GM23338 (cell line): ENCODE measurements around the gene TAS2R19. TPM values are rescaled to one million over a fixed set of nuclear protein-coding genes. Genes with fewer than 3 reads are reported as not detected.

Source experiments
- ATAC-seq: fragments of 200-7000 bp; cut with Tn5 transposase; 3 replicates; pipeline ENCODE4 v1.9.1; 2020
- DNase-seq: peaks from one replicate; pipeline ENCODE4 v3.0.0-alpha.2; 2015; ENCODE audit warnings: low spot score
- H2AFZ ChIP-seq: fragments of 200-600 bp; sonication (generic); 2 replicates; pipeline ENCODE4 v1.8.0; 2016; ENCODE audit warnings: antibody characterized with exemption, mild to moderate bottlenecking, moderate library complexity
- H3F3A ChIP-seq: fragments of 200-600 bp; sonication (generic); replicated peaks from 2 replicates; pipeline ENCODE4 v1.8.0; 2017; ENCODE audit warnings: antibody characterized with exemption, mixed run types, low read depth
- H3K27ac ChIP-seq: fragments of 200-600 bp; sonication (generic); 2 replicates; pipeline ENCODE4 v1.6.1; 2016; ENCODE audit warnings: low read depth
- H3K27me3 ChIP-seq: fragments of 200-600 bp; sonication (generic); 2 replicates; pipeline ENCODE4 v1.8.0; 2016; ENCODE audit warnings: mild to moderate bottlenecking, mixed run types, moderate library complexity; ENCODE audit not compliant: insufficient read depth
- H3K36me3 ChIP-seq: fragments of 200-600 bp; sonication (generic); 2 replicates; pipeline ENCODE4 v1.8.0; 2016; ENCODE audit warnings: mild to moderate bottlenecking; ENCODE audit not compliant: insufficient read depth
- H3K4me1 ChIP-seq: fragments of 200-600 bp; sonication (generic); 2 replicates; pipeline ENCODE4 v1.8.0; 2016; ENCODE audit warnings: mild to moderate bottlenecking, moderate library complexity; ENCODE audit not compliant: insufficient read depth
- H3K4me2 ChIP-seq: fragments of 200-600 bp; sonication (generic); 2 replicates; pipeline ENCODE4 v1.7.1; 2017; ENCODE audit warnings: mixed run types
- H3K4me3 ChIP-seq: fragments of 200-600 bp; sonication (generic); 2 replicates; pipeline ENCODE4 v1.6.1; 2016; ENCODE audit warnings: mixed run types
- H3K79me2 ChIP-seq: fragments of 200-600 bp; sonication (generic); replicated peaks from 2 replicates; pipeline ENCODE4 v1.8.0; 2017; ENCODE audit warnings: mild to moderate bottlenecking; ENCODE audit not compliant: insufficient read depth
- H3K9me2 ChIP-seq: fragments of 200-600 bp; sonication (generic); 2 replicates; pipeline ENCODE4 v1.8.0; 2017; ENCODE audit not compliant: insufficient read depth
- H4K20me1 ChIP-seq: fragments of 200-600 bp; sonication (generic); replicated peaks from 2 replicates; pipeline ENCODE4 v1.8.0; 2017; ENCODE audit warnings: mild to moderate bottlenecking; ENCODE audit not compliant: insufficient read depth
- H3K27ac Mint-ChIP-seq: 2 replicates; pipeline ENCODE4 v1.8.0; 2020; ENCODE audit warnings: inconsistent platforms, mild to moderate bottlenecking, moderate library complexity, mixed read lengths
- H3K27me3 Mint-ChIP-seq: 3 replicates; pipeline ENCODE4 v1.8.0; 2022; ENCODE audit warnings: low read depth, mild to moderate bottlenecking, moderate library complexity, mixed read lengths, inconsistent platforms; ENCODE audit not compliant: insufficient read depth, poor library complexity
- H3K36me3 Mint-ChIP-seq: 3 replicates; pipeline ENCODE4 v1.8.0; 2021; ENCODE audit warnings: low read depth, mild to moderate bottlenecking, inconsistent platforms, moderate library complexity, mixed read lengths
- H3K4me1 Mint-ChIP-seq: 3 replicates; pipeline ENCODE4 v1.8.0; 2020; ENCODE audit warnings: mild to moderate bottlenecking, inconsistent platforms, mixed read lengths
- H3K4me3 Mint-ChIP-seq: 3 replicates; pipeline ENCODE4 v1.8.0; 2021; ENCODE audit warnings: moderate library complexity, mild to moderate bottlenecking, inconsistent platforms, mixed read lengths
- H3K9me3 Mint-ChIP-seq: 3 replicates; pipeline ENCODE4 v1.8.0; 2020; ENCODE audit warnings: moderate library complexity, mild to moderate bottlenecking, inconsistent platforms, mixed read lengths
- CREB1 ChIP-seq: fragments of 250-450 bp; sonication (Bioruptor Pico); IDR thresholded peaks from 2 replicates; pipeline ENCODE4 v1.5.0; 2020; ENCODE audit warnings: low read depth, mild to moderate bottlenecking, moderate library complexity
- EZH2 ChIP-seq: fragments of 200-600 bp; sonication (generic); IDR thresholded peaks from one replicate; pipeline ENCODE4 v1.8.0; 2017; ENCODE audit warnings: antibody characterized with exemption, mild to moderate bottlenecking, low read depth; ENCODE audit not compliant: unreplicated experiment
- EZH2phosphoT487 ChIP-seq: fragments of 200-600 bp; sonication (generic); IDR thresholded peaks from one replicate; pipeline ENCODE4 v1.8.1; 2018; ENCODE audit warnings: antibody characterized with exemption; ENCODE audit not compliant: unreplicated experiment
- JUNB ChIP-seq: IDR thresholded peaks from one replicate; pipeline ENCODE4 v1.6.1; 2016; ENCODE audit warnings: antibody characterized with exemption; ENCODE audit not compliant: unreplicated experiment
- NANOG ChIP-seq: IDR thresholded peaks from 2 replicates; pipeline ENCODE4 v1.6.1; 2016; ENCODE audit warnings: antibody characterized with exemption, borderline replicate concordance
- REST ChIP-seq: IDR thresholded peaks from one replicate; pipeline ENCODE4 v1.6.1; 2018; ENCODE audit warnings: antibody characterized with exemption; ENCODE audit not compliant: unreplicated experiment
- ZNF462 ChIP-seq: fragments of 250-450 bp; sonication (Bioruptor Pico); IDR thresholded peaks from 2 replicates; pipeline ENCODE4 v1.5.0; 2020; ENCODE audit warnings: mild to moderate bottlenecking, moderate library complexity
- polyA plus RNA-seq: library from polyadenylated mRNA; unstranded; fragments of >200 nt; fragmentation: Nextera tagmentation; extraction: Ambion mirVana; gene quantifications from 2 replicates; pipeline ENCODE4 v1.2.1, GENCODE V29; 2016
- total RNA-seq: library from RNA; depleted of rRNA; stranded (reverse); fragments of >200 nt; shearing (Covaris generic); gene quantifications from 2 replicates; pipeline ENCODE4 v1.2.3, GENCODE V29; 2014

Gene TAS2R19
- total and polyA plus RNA-seq, 2 experiments from 2014 or later: 0.21 to 8.6 TPM

- TF ChIP-seq ZNF462 (CRISPR knock-in tag): no peak
Observed at GRCh38 chr12:11070999-11071398, 48.6 kb upstream of the TAS2R19 start (continued).

- TF ChIP-seq NANOG (no peak), JUNB (no peak)
- no peaks in the 10 kb centered on the region for H3F3A ChIP-seq
- H4K20me1 ChIP-seq: peaks cover 8% of the 10 kb centered on the region
- H3K27me3 Mint-ChIP-seq: peaks cover 1% of the 10 kb centered on the region
- no peak overlapping the region for H3K4me2 ChIP-seq
- no peak overlapping the region for H2AFZ ChIP-seq
- no peaks in the 10 kb centered on the region; the same call in 2 of the 3 replicates for H3K9me3 Mint-ChIP-seq
- H3K4me1 ChIP-seq: no peaks in the 10 kb centered on the region
- no peak overlapping the region for H3K4me3 Mint-ChIP-seq
- no peaks in the 10 kb centered on the region for H3K9me2 ChIP-seq
- H3K4me3 ChIP-seq: no peak overlapping the region
- H3K79me2 ChIP-seq: peaks cover 7% of the 10 kb centered on the region; the same call in 1 of the 2 replicates
- no peaks in the 10 kb centered on the region for H3K36me3 ChIP-seq
- ATAC-seq (no peak), DNase-seq (no peak)
- H3K27ac Mint-ChIP-seq: no peak overlapping the region
- H3K36me3 Mint-ChIP-seq: 0 out of 3 replicates have a peak, but pooled peaks cover 3% of the 10 kb centered on the region
- no peaks in the 10 kb centered on the region for H3K27me3 ChIP-seq
- H3K4me1 Mint-ChIP-seq: peaks cover 15% of the 10 kb centered on the region; the same call in 2 of the 3 replicates
- no peak overlapping the region for H3K27ac ChIP-seq
Observed at GRCh38 chr12:11069854-11070365, 47.5 kb upstream of the TAS2R19 start.

- H3K27ac Mint-ChIP-seq: no peak overlapping the region
- H3K4me1 ChIP-seq: no peaks in the 10 kb centered on the region
- no peak for ATAC-seq
- peaks cover 14% of the 10 kb centered on the region; the same call in 2 of the 3 replicates for H3K4me1 Mint-ChIP-seq
- H3K9me3 Mint-ChIP-seq: no peaks in the 10 kb centered on the region; the same call in 2 of the 3 replicates
- no peaks in the 10 kb centered on the region for H3F3A ChIP-seq
- no peak overlapping the region for H3K4me3 Mint-ChIP-seq
- no peak overlapping the region for H3K4me3 ChIP-seq
- H3K27ac ChIP-seq: no peak overlapping the region
- H4K20me1 ChIP-seq: peaks cover 8% of the 10 kb centered on the region
- H3K27me3 Mint-ChIP-seq: peaks cover 1% of the 10 kb centered on the region
- H3K9me2 ChIP-seq: no peaks in the 10 kb centered on the region
- DNase-seq: no peak
- H3K79me2 ChIP-seq: peaks cover 7% of the 10 kb centered on the region; the same call in 1 of the 2 replicates
- no peaks in the 10 kb centered on the region for H3K27me3 ChIP-seq
- H3K36me3 Mint-ChIP-seq: 0 out of 3 replicates have a peak, but pooled peaks cover 3% of the 10 kb centered on the region
- H2AFZ ChIP-seq: no peak overlapping the region
- H3K4me2 ChIP-seq: no peak overlapping the region
- H3K36me3 ChIP-seq: no peaks in the 10 kb centered on the region
- TF ChIP-seq EZH2: no peak
- TF ChIP-seq CREB1 (CRISPR knock-in tag): no peak
- no peak for TF ChIP-seq REST
- TF ChIP-seq EZH2phosphoT487: no peak
- TF ChIP-seq JUNB: no peak
Observed at GRCh38 chr12:11067514-11067913, 45.1 kb upstream of the TAS2R19 start.
